AG09309 (cell line): ENCODE data around the gene ZEB2.

Source experiments
- DNase-seq: peaks from one replicate; pipeline ENCODE4 v3.0.0-alpha.2; 2010; ENCODE audit warnings: low read depth
- H3K4me3 ChIP-seq: 2 replicates; pipeline ENCODE4 v1.5.1; 2011; ENCODE audit warnings: mild to moderate bottlenecking, low read depth, low read length, moderate library complexity; ENCODE audit not compliant: control insufficient read depth
- TF ChIP-seq, protein P1 (sequence below): IDR thresholded peaks from 2 replicates; pipeline ENCODE4 v1.5.1; 2011; ENCODE audit warnings: mild to moderate bottlenecking, low read depth, low read length, inconsistent platforms; ENCODE audit not compliant: insufficient read depth, control insufficient read depth; ENCODE audit errors: missing control alignments

The ZEB2 gene

GRCh38 chr2:144501627-144502026, 18.3 kb downstream of the ZEB2 start:
- TF ChIP-seq, protein P1, sequence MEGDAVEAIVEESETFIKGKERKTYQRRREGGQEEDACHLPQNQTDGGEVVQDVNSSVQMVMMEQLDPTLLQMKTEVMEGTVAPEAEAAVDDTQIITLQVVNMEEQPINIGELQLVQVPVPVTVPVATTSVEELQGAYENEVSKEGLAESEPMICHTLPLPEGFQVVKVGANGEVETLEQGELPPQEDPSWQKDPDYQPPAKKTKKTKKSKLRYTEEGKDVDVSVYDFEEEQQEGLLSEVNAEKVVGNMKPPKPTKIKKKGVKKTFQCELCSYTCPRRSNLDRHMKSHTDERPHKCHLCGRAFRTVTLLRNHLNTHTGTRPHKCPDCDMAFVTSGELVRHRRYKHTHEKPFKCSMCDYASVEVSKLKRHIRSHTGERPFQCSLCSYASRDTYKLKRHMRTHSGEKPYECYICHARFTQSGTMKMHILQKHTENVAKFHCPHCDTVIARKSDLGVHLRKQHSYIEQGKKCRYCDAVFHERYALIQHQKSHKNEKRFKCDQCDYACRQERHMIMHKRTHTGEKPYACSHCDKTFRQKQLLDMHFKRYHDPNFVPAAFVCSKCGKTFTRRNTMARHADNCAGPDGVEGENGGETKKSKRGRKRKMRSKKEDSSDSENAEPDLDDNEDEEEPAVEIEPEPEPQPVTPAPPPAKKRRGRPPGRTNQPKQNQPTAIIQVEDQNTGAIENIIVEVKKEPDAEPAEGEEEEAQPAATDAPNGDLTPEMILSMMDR = no peak
- DNase-seq = no peak
- no peak overlapping the region for H3K4me3 ChIP-seq

DNA sequence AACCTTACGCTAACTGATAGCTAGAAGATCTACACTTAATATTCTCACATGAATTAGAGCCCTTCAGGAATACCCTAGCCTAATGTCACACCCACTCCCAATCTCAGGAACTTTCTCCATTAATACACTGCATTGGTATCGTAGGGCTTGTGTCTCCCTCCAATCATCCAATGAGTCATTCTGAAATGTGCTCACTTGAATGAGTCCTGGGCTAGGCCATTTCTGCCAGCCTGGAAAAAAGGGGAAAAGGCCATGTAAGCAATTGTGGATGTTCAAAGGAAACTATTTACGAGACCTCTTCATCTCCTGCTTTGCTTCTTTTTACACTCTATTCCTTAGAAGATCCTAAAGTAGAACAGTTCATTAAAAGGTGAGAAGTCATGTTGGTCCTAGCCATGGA, 18.8 kb downstream of the ZEB2 start:
- no peak for DNase-seq
- TF ChIP-seq, protein P1 = no peak
- no peak overlapping the region for H3K4me3 ChIP-seq

GRCh38 chr2:144500563-144500962, 19.4 kb downstream of the ZEB2 start:
- TF ChIP-seq, protein P1 = no peak
- no peak for DNase-seq
- H3K4me3 ChIP-seq = no peak overlapping the region

GRCh38 chr2:144498277-144498676, 21.6 kb downstream of the ZEB2 start:
- DNase-seq = no peak
- no peak overlapping the region for H3K4me3 ChIP-seq
- TF ChIP-seq, protein P1 = no peak

- no peak for DNase-seq
- no peak overlapping the region for H3K4me3 ChIP-seq
- TF ChIP-seq, protein P1 = no peak
These were observed 22.8 kb downstream of the ZEB2 start for GRCh38 chr2:144496977-144497598.

- no peak for DNase-seq
- TF ChIP-seq, protein P1 = no peak
- H3K4me3 ChIP-seq = no peak overlapping the region
These were observed 23.6 kb downstream of the ZEB2 start for GRCh38 chr2:144496092-144496976.
